Upper lobe of left lung (tissue), 4 donors: Measurements from ENCODE around the gene PLA2G5.

Source experiments
- POLR2AphosphoS5 ChIP-seq, 2 donors: sonication (generic); formaldehyde crosslinking; IDR thresholded peaks; one replicate each; pipeline ENCODE4 v1.5.1; 2017; ENCODE audit warnings: antibody characterized with exemption in 2 of 2
- TF ChIP-seq, protein P1 (sequence below), 6 experiments: fragments of 450-650 bp in 4 of 6; fragments of 200-600 bp in 2 of 6; sonication (generic) in 2 of 6; IDR thresholded peaks; one replicate each; pipeline ENCODE4 v1.5.1; 2016 to 2019; ENCODE audit warnings: antibody characterized with exemption in 6 of 6

DNA sequence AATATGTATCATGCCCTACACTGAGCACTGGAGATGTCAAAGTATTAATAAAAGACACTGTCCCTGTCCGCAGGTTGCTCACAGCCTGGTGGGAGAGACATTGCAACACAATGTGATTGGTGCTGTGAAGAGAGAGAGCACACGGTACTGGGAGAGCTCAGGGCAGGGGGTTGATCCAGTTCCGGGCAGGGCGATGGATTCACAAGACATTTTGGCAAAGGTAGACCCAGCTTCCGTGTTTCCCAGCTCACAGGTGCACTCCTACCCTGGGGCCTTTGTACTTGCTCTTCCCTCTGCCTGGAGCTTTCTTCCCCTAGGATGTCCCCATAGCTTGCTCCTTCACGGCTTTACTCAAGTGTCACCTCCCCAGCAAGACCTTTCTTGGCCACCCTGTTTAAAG is 1.4 kb downstream of the PLA2G5 start:
- TF ChIP-seq, protein P1, sequence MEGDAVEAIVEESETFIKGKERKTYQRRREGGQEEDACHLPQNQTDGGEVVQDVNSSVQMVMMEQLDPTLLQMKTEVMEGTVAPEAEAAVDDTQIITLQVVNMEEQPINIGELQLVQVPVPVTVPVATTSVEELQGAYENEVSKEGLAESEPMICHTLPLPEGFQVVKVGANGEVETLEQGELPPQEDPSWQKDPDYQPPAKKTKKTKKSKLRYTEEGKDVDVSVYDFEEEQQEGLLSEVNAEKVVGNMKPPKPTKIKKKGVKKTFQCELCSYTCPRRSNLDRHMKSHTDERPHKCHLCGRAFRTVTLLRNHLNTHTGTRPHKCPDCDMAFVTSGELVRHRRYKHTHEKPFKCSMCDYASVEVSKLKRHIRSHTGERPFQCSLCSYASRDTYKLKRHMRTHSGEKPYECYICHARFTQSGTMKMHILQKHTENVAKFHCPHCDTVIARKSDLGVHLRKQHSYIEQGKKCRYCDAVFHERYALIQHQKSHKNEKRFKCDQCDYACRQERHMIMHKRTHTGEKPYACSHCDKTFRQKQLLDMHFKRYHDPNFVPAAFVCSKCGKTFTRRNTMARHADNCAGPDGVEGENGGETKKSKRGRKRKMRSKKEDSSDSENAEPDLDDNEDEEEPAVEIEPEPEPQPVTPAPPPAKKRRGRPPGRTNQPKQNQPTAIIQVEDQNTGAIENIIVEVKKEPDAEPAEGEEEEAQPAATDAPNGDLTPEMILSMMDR (IDR thresholded peaks at IDR 0.05) = no peak
- TF ChIP-seq POLR2AphosphoS5 (IDR thresholded peaks at IDR 0.05) = no peak
